CD14-positive monocyte (primary cell): ENCODE results near the gene NTM. TPM values are rescaled to one million over a fixed set of nuclear protein-coding genes. Genes with fewer than 3 reads are reported as not detected.

Experiments
- DNase-seq, 3 donors: peaks; one replicate each; pipeline ENCODE4 v3.0.0-alpha.2; 2011 to 2022
- H2AFZ ChIP-seq: 2 replicates; pipeline ENCODE4 v1.6.0; 2012; ENCODE audit warnings: mild to moderate bottlenecking, low read depth, low read length, inconsistent platforms; ENCODE audit not compliant: insufficient read depth, poor library complexity, severe bottlenecking
- H3K27ac ChIP-seq, 2 donors: 1 replicate in 1 of 2; 2 replicates in 1 of 2; pipeline ENCODE4 v1.5.1; 2012 to 2013; ENCODE audit warnings: low read length in 2 of 2, control low read depth in 1 of 2, inconsistent platforms in 1 of 2, low read depth in 1 of 2, mild to moderate bottlenecking in 1 of 2
- H3K27me3 ChIP-seq, 2 donors: one replicate each; pipeline versions ENCODE4 v1.6.0 to v1.6.1; 2011 to 2013; ENCODE audit warnings: low read length in 2 of 2; ENCODE audit not compliant: control insufficient read depth in 2 of 2, insufficient read depth in 2 of 2
- H3K36me3 ChIP-seq, 2 donors: replicated peaks in 1 of 2; 1 replicate in 1 of 2; 2 replicates in 1 of 2; pipeline versions ENCODE4 v1.5.1 to v1.6.1; 2012 to 2013; ENCODE audit warnings: low read length in 2 of 2, control low read depth in 1 of 2, inconsistent platforms in 1 of 2, mild to moderate bottlenecking in 1 of 2; ENCODE audit not compliant: insufficient read depth in 2 of 2, control insufficient read depth in 1 of 2
- H3K4me1 ChIP-seq, 2 donors: 1 replicate in 1 of 2; 2 replicates in 1 of 2; pipeline versions ENCODE4 v1.5.1 to v1.6.1; 2012 to 2013; ENCODE audit warnings: low read length in 2 of 2, control low read depth in 1 of 2, inconsistent platforms in 1 of 2, mild to moderate bottlenecking in 1 of 2, moderate library complexity in 1 of 2; ENCODE audit not compliant: insufficient read depth in 2 of 2, control insufficient read depth in 1 of 2
- H3K4me2 ChIP-seq: replicated peaks from 2 replicates; pipeline ENCODE3; 2012; ENCODE audit warnings: low read length, moderate library complexity, mild to moderate bottlenecking; ENCODE audit not compliant: poor library complexity, severe bottlenecking; ENCODE audit errors: extremely low read depth
- H3K4me3 ChIP-seq, 3 experiments: fragments of 200-600 bp in 1 of 3; sonication (generic) in 1 of 3; replicated peaks in 1 of 3; 1 replicate in 2 of 3; 2 replicates in 1 of 3; pipeline ENCODE4 v1.5.1; 2011 to 2013; ENCODE audit warnings: low read length in 3 of 3, mild to moderate bottlenecking in 3 of 3, control low read depth in 2 of 3, low read depth in 2 of 3, inconsistent platforms in 1 of 3, moderate library complexity in 1 of 3
- H3K79me2 ChIP-seq: 2 replicates; pipeline ENCODE4 v1.6.0; 2012; ENCODE audit warnings: mild to moderate bottlenecking, control low read depth, inconsistent platforms, low read length, moderate library complexity; ENCODE audit not compliant: insufficient read depth
- H3K9ac ChIP-seq: 2 replicates; pipeline ENCODE4 v1.6.0; 2017; ENCODE audit warnings: low read length, mild to moderate bottlenecking; ENCODE audit not compliant: insufficient read depth, poor library complexity, severe bottlenecking
- H3K9me3 ChIP-seq, 2 donors: replicated peaks in 1 of 2; 1 replicate in 1 of 2; 2 replicates in 1 of 2; pipeline versions ENCODE4 v1.5.1 to v1.6.1; 2012 to 2013; ENCODE audit warnings: low read length in 2 of 2, control low read depth in 1 of 2; ENCODE audit not compliant: control insufficient read depth in 1 of 2, insufficient read depth in 1 of 2
- H4K20me1 ChIP-seq: 2 replicates; pipeline ENCODE4 v1.6.0; 2012; ENCODE audit warnings: mild to moderate bottlenecking, low read length, control low read depth, moderate library complexity; ENCODE audit not compliant: insufficient read depth
- H3K27ac Mint-ChIP-seq, 7 donors: one replicate each; pipeline ENCODE4 v1.8.0; 2020; ENCODE audit warnings: mild to moderate bottlenecking in 7 of 7, mixed read lengths in 7 of 7, moderate library complexity in 6 of 7, inconsistent platforms in 2 of 7
- H3K27me3 Mint-ChIP-seq, 3 donors: one replicate each; pipeline ENCODE4 v1.8.0; 2021 to 2022; ENCODE audit warnings: low read depth in 3 of 3, mild to moderate bottlenecking in 3 of 3, mixed read lengths in 3 of 3, moderate library complexity in 3 of 3, inconsistent platforms in 1 of 3
- H3K36me3 Mint-ChIP-seq, 2 donors: one replicate each; pipeline ENCODE4 v1.8.0; 2020; ENCODE audit warnings: mixed read lengths in 2 of 2, inconsistent platforms in 1 of 2, mild to moderate bottlenecking in 1 of 2
- H3K4me1 Mint-ChIP-seq: one replicate; pipeline ENCODE4 v1.8.0; 2020; ENCODE audit warnings: mild to moderate bottlenecking, mixed read lengths
- H3K4me3 Mint-ChIP-seq, 2 donors: one replicate each; pipeline ENCODE4 v1.8.0; 2020; ENCODE audit warnings: mild to moderate bottlenecking in 2 of 2, mixed read lengths in 2 of 2, moderate library complexity in 1 of 2
- H3K9me3 Mint-ChIP-seq, 7 donors: one replicate each; pipeline ENCODE4 v1.8.0; 2020 to 2022; ENCODE audit warnings: mixed read lengths in 7 of 7, mild to moderate bottlenecking in 6 of 7, moderate library complexity in 6 of 7, inconsistent platforms in 2 of 7
- WGBS: methylation state at CpG from one replicate; pipeline ENCODE4 v1.1.5; 2013; ENCODE audit warnings: missing lambda C conversion rate; ENCODE audit not compliant: insufficient coverage; 5-methylcytosine and 5-hydroxymethylcytosine counted together
- intact Hi-C, 2 donors: fragments of 100-400 bp; cut with micrococcal nuclease; formaldehyde crosslinking; loops; one replicate each; pipeline versions ENCODE4 v1.15.0 to v1.15.1; 2023
- polyA plus RNA-seq, 3 donors: library from polyadenylated mRNA; depleted of rRNA in 1 of 3; unstranded in 2 of 3; stranded (reverse) in 1 of 3; fragments of 300-500 nt in 2 of 3; fragments of >200 nt in 1 of 3; fragmentation: Illumina TruSeq in 2 of 3; gene quantifications; 1 replicate in 2 of 3; 2 replicates in 1 of 3; pipeline ENCODE4 v1.2.3, GENCODE V29; 2012 to 2021
- TF ChIP-seq, protein P1 (sequence below): fragments of 200-600 bp; IDR thresholded peaks from one replicate; pipeline ENCODE4 v1.8.0; 2022; ENCODE audit warnings: antibody characterized with exemption, mild to moderate bottlenecking

The NTM gene
- polyA plus RNA-seq, 3 donors, result not detected

DNA sequence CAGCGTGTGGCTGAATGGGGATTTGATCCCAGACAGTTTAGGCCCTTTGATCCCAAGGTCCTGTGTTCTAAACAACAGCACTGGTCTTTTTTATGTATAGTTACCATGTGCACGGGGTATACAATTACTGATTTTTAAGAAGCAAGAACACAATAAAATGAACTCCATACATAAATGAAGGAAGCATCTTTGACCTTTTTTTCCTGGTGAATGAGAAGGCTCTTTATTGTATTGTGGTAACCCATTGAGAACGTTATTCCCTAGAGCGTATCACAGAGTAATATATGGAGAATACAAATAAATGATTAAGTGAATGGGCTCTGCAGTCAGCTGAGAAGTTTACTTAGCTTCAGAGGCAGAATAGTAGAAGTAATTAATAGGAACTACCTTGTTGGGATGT is 563.6 kb downstream of the NTM start:
- H3K9ac ChIP-seq, result no peak overlapping the region
- no peak overlapping the region for H3K4me2 ChIP-seq
- no peak overlapping the region for H2AFZ ChIP-seq
- Mint-ChIP-seq H3K27ac (no peak overlapping the region), H3K4me1 (peaks cover 4% of the 10 kb centered on the region), H3K36me3 (no peaks in the 10 kb centered on the region), H3K4me3 (no peak overlapping the region), H3K27me3 (peaks cover 8 to 14% (median 13%) of the 10 kb centered on the region in 3 donors), H3K9me3 (peaks cover 0 to 3% (median 0%) of the 10 kb centered on the region in 7 donors)
- H4K20me1 ChIP-seq, result no peaks in the 10 kb centered on the region
- no peak for DNase-seq
- no peak overlapping the region for H3K4me3 ChIP-seq
- peaks cover 0 to 2% of the 10 kb centered on the region in 2 donors for H3K27me3 ChIP-seq
- H3K4me1 ChIP-seq, result no peaks in the 10 kb centered on the region
- H3K79me2 ChIP-seq, result no peaks in the 10 kb centered on the region
- H3K36me3 ChIP-seq, result no peaks in the 10 kb centered on the region
- no peak overlapping the region for H3K27ac ChIP-seq
- TF ChIP-seq, protein P1, sequence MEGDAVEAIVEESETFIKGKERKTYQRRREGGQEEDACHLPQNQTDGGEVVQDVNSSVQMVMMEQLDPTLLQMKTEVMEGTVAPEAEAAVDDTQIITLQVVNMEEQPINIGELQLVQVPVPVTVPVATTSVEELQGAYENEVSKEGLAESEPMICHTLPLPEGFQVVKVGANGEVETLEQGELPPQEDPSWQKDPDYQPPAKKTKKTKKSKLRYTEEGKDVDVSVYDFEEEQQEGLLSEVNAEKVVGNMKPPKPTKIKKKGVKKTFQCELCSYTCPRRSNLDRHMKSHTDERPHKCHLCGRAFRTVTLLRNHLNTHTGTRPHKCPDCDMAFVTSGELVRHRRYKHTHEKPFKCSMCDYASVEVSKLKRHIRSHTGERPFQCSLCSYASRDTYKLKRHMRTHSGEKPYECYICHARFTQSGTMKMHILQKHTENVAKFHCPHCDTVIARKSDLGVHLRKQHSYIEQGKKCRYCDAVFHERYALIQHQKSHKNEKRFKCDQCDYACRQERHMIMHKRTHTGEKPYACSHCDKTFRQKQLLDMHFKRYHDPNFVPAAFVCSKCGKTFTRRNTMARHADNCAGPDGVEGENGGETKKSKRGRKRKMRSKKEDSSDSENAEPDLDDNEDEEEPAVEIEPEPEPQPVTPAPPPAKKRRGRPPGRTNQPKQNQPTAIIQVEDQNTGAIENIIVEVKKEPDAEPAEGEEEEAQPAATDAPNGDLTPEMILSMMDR, result no peak
- WGBS, result no CpG with 5 or more reads among the region's 4 CpGs
- no peaks in the 10 kb centered on the region for H3K9me3 ChIP-seq
- intact Hi-C loops, result no loop called here

DNA sequence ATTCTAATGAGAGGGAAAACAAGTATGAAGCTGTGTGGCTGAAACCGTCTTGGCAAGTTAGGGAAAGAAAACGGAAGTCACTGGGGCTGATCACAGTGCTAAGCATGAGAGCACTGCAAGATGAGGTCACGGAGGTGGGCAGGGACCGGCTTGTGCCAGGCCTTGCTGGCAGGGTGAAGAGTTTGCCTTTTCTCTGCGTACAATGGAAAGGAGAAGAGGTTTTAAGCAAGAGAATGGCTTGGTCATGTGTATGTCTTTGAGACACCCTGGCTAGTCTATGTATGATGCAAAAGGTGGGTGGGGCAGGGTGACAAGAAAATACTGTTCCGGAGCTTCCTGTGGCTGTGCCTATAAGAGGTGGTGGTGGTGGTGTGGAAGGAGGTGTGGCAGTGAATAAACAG is 567.9 kb downstream of the NTM start:
- peaks cover 4% of the 10 kb centered on the region for H3K4me1 Mint-ChIP-seq
- Histone ChIP-seq H3K79me2 (no peaks in the 10 kb centered on the region), H2AFZ (no peak overlapping the region), H3K27me3 (peaks cover 0 to 2% of the 10 kb centered on the region in 2 donors), H3K36me3 (no peaks in the 10 kb centered on the region), H3K27ac (peak overlapping the region in 1 of 2 donors; percentile 17), H3K4me2 (no peak overlapping the region), H3K9me3 (no peaks in the 10 kb centered on the region), H3K9ac (no peak overlapping the region), H3K4me1 (no peaks in the 10 kb centered on the region), H3K4me3 (no peak overlapping the region), H4K20me1 (no peaks in the 10 kb centered on the region)
- H3K27me3 Mint-ChIP-seq, result peaks cover 4 to 15% (median 15%) of the 10 kb centered on the region in 3 donors
- peak overlapping the region in 1 of 7 donors; percentile 4 for H3K27ac Mint-ChIP-seq
- intact Hi-C loops, result no loop called here
- peak in 2 of 3 donors; percentile 21 to 45 for DNase-seq
- H3K9me3 Mint-ChIP-seq, result no peaks in the 10 kb centered on the region
- TF ChIP-seq, protein P1, result no peak
- WGBS, result 75% methylated on average over 6 of the region's 6 CpGs
- H3K4me3 Mint-ChIP-seq, result no peak overlapping the region
- no peaks in the 10 kb centered on the region for H3K36me3 Mint-ChIP-seq
